K562 (cell line): ENCODE measurements around the gene OR9Q1. TPM values are rescaled to one million over a fixed set of nuclear protein-coding genes. Genes with fewer than 3 reads are reported as not detected.

Source experiments
- ATAC-seq: fragments of 200-7000 bp; cut with Tn5 transposase; 3 replicates; pipeline ENCODE4 v1.9.1; 2020; ENCODE audit warnings: moderate library complexity
- BruUV-seq: library from RNA; stranded (reverse); fragments of 400-500 nt; replicated peaks from 2 replicates; lab custom pipeline; 2021; lab: Mats Ljungman, UMichigan
- CTCF ChIA-PET: fragments of 300-600 bp; formaldehyde crosslinking; extraction: SDS; loops from one replicate; lab custom pipeline; 2021; ENCODE audit warnings: low intra/inter-chr PET ratio; lab: Yijun Ruan, JAX
- POLR2A ChIA-PET: fragments of 300-600, 350-650 bp; sonication (Branson Sonifier 250); formaldehyde crosslinking; extraction: SDS; loops from one replicate; lab custom pipeline; 2021; ENCODE audit warnings: antibody characterized with exemption, inconsistent platforms; lab: Yijun Ruan, JAX
- DNase-seq, 4 experiments: peaks; one replicate each; pipeline versions ENCODE4 v3.0.0 to v3.0.0-alpha.2; 2011 to 2018; ENCODE audit warnings: low spot score in 3 of 4, mixed read lengths in 3 of 4; ENCODE audit errors: extremely low read depth in 1 of 4
- FAIRE-seq: peaks from 2 replicates; lab custom pipeline; 2011; peaks lifted over from hg19 to GRCh38; lab: Jason Lieb, UNC
- H2AFZ ChIP-seq: 2 replicates; pipeline ENCODE4 v1.6.0; 2011; ENCODE audit warnings: low read depth, low read length, control low read depth, inconsistent platforms
- H3K27ac ChIP-seq: fragments of 200-600 bp; 3 replicates; pipeline ENCODE4 v1.8.0; 2011; ENCODE audit warnings: low read depth, mild to moderate bottlenecking, control low read depth, inconsistent platforms, low read length, moderate library complexity, mixed read lengths; ENCODE audit errors: extremely low read depth
- H3K27me3 ChIP-seq, 2 experiments: fragments of 300-600 bp in 1 of 2; 2 replicates in 1 of 2; 3 replicates in 1 of 2; pipeline versions ENCODE4 v1.6.0 to v1.8.0; 2011; ENCODE audit warnings: inconsistent platforms in 2 of 2, low read length in 2 of 2, mild to moderate bottlenecking in 1 of 2, mixed read lengths in 1 of 2, moderate library complexity in 1 of 2; ENCODE audit not compliant: control insufficient read depth in 2 of 2, insufficient read depth in 2 of 2
- H3K36me3 ChIP-seq: fragments of 300-600 bp; 3 replicates; pipeline ENCODE4 v1.8.0; 2011; ENCODE audit warnings: mild to moderate bottlenecking, low read length, inconsistent platforms; ENCODE audit not compliant: control insufficient read depth, insufficient read depth
- H3K4me1 ChIP-seq, 2 experiments: fragments of 200-600 bp in 1 of 2; replicated peaks in 1 of 2; 2 replicates in 1 of 2; 3 replicates in 1 of 2; pipeline versions ENCODE4 v1.5.1 to v1.8.0; 2011; ENCODE audit warnings: inconsistent platforms in 2 of 2, low read length in 2 of 2, mild to moderate bottlenecking in 1 of 2, mixed read lengths in 1 of 2, moderate library complexity in 1 of 2; ENCODE audit not compliant: control insufficient read depth in 2 of 2, insufficient read depth in 2 of 2
- H3K4me2 ChIP-seq: 2 replicates; pipeline ENCODE4 v1.6.1; 2011; ENCODE audit warnings: low read length, control low read depth, inconsistent platforms, mixed read lengths; ENCODE audit not compliant: insufficient read depth
- H3K4me3 ChIP-seq: fragments of 200-600 bp; sonication (generic), shearing (Covaris generic); 2 replicates; pipeline ENCODE4 v1.5.1; 2016; ENCODE audit warnings: control low read depth, inconsistent platforms
- H3K79me2 ChIP-seq: fragments of 200-600 bp; 3 replicates; pipeline ENCODE4 v1.8.0; 2011; ENCODE audit warnings: low read length, inconsistent platforms; ENCODE audit not compliant: control insufficient read depth, insufficient read depth
- H3K9ac ChIP-seq, 2 experiments: 2 replicates each; pipeline versions ENCODE4 v1.6.0 to v1.6.1; 2011; ENCODE audit warnings: low read depth in 2 of 2, low read length in 2 of 2, control low read depth in 1 of 2, inconsistent platforms in 1 of 2, mild to moderate bottlenecking in 1 of 2, mixed read lengths in 1 of 2; ENCODE audit not compliant: insufficient read depth in 1 of 2
- H3K9me1 ChIP-seq: one replicate; pipeline ENCODE4 v1.6.0; 2011; ENCODE audit warnings: inconsistent platforms, mild to moderate bottlenecking, low read length, moderate library complexity; ENCODE audit not compliant: control insufficient read depth, insufficient read depth
- H3K9me3 ChIP-seq: replicated peaks from 2 replicates; pipeline ENCODE4 v1.5.1; 2011; ENCODE audit warnings: low read depth, low read length, inconsistent platforms; ENCODE audit not compliant: control insufficient read depth, insufficient read depth
- H4K20me1 ChIP-seq: replicated peaks from 2 replicates; pipeline ENCODE4 v1.6.1; 2011; ENCODE audit warnings: low read length, inconsistent platforms, mixed read lengths; ENCODE audit not compliant: control insufficient read depth, insufficient read depth
- AFF1 ChIP-seq, 2 experiments: fragments of 450-650 bp; IDR thresholded peaks; 2 replicates each; pipeline ENCODE4 v1.6.1; 2018; ENCODE audit warnings: mild to moderate bottlenecking in 2 of 2, low read depth in 1 of 2; ENCODE audit not compliant: partially characterized antibody in 2 of 2
- ATF7 ChIP-seq: fragments of 450-650 bp; IDR thresholded peaks from 2 replicates; pipeline ENCODE4 v1.7.1; 2014; ENCODE audit warnings: mild to moderate bottlenecking, moderate library complexity
- CREB1 ChIP-seq, 2 experiments: sonication (generic) in 1 of 2; formaldehyde crosslinking in 1 of 2; IDR thresholded peaks; 2 replicates each; pipeline versions ENCODE4 v1.6.1 to v1.8.0; 2012 to 2022; ENCODE audit warnings: inconsistent platforms in 1 of 2, mild to moderate bottlenecking in 1 of 2, missing genetic modification reagents in 1 of 2, moderate library complexity in 1 of 2
- ZNF253 ChIP-seq: fragments of 250-450 bp; sonication (Bioruptor Pico); conservative IDR thresholded peaks from 2 replicates; pipeline ENCODE4 v1.6.1; 2021; ENCODE audit warnings: mild to moderate bottlenecking
- WGBS: fragments of 100-300 bp; shearing (Covaris generic); methylation state at CpG from one replicate; pipeline ENCODE4 v1.1.6; 2016; ENCODE audit warnings: low coverage, mixed read lengths; ENCODE audit not compliant: insufficient coverage; ENCODE audit errors: missing lambda C conversion rate; 5-methylcytosine and 5-hydroxymethylcytosine counted together
- in situ Hi-C: fragments of 300-500 bp; cut with MboI; formaldehyde crosslinking; loops from 4 replicates; pipeline ENCODE4 v1.15.0; 2018; ENCODE audit warnings: inconsistent platforms, mixed read lengths
- intact Hi-C: fragments of 100-400 bp; cut with micrococcal nuclease; formaldehyde crosslinking; loops from 2 replicates; pipeline ENCODE4 v1.14.2; 2022
- polyA plus RNA-seq, 8 experiments: library from polyadenylated mRNA; depleted of rRNA in 4 of 8; stranded (reverse) in 5 of 8; unstranded in 3 of 8; fragments of >200 nt; fragmentation: Nextera tagmentation in 2 of 8; fragmentation: Illumina TruSeq in 1 of 8; extraction: Ambion mirVana in 2 of 8; extraction: Trizol in 1 of 8; gene quantifications; 2 replicates each; pipeline versions ENCODE4 v1.2.1 to v1.2.3, GENCODE V29; 2011 to 2014; ENCODE audit warnings: inconsistent platforms in 1 of 8, missing spikeins in 1 of 8
- total RNA-seq, 7 experiments: library from RNA; depleted of rRNA in 6 of 7; stranded (reverse); fragments of >200 nt in 6 of 7; fragmentation: Illumina TruSeq in 2 of 7; extraction: Trizol in 2 of 7; gene quantifications; 2 replicates each; pipeline versions ENCODE4 v1.2.1 to v1.2.3, GENCODE V29; 2011 to 2021; ENCODE audit warnings: low replicate concordance in 1 of 7

Gene OR9Q1
- total and polyA plus RNA-seq, 9 of the 15 experiments (the other 6 are each of a cell fraction or from before 2014, with no cell fraction given) = not detected

- no peak for TF ChIP-seq ZNF253 (CRISPR knock-in tag)
Observed at GRCh38 chr11:58164990-58165389, 141.3 kb downstream of the OR9Q1 start (continued).

DNA sequence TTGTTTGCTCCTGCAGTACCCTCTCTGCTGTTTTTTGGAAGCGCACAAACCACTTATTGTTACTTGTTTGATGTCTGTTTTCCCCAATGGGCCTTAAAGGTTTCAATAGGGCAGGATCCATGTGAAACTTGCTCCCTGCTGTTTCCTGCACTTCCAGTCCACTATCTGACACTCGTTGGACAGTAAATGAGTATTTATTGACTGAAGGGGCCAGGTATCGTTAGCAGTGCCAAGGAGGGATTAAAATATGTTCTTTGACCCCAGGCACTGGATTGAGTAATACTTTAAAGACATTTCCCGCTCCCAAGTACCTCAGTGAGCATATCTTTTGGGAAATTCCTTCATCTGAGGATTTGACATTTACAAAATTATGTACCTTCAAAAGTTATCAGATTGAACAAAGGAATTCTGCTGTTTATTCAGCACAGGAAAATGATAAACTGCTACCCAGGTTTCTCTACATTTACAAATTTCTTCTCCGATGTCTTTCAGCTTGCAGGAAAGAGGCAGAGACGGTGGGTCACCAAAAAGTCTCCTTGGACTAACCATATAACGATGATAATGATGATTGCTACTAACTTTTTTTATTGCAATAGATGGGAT lies 141.9 kb downstream of the OR9Q1 start:
- DNase-seq (no peak), FAIRE-seq (no peak), ATAC-seq (no peak)
- ChIA-PET POLR2A (no interaction called here), CTCF (no interaction called here)
- H3K9ac ChIP-seq = no peak overlapping the region
- intact Hi-C loops = no loop called here
- H3K9me1 ChIP-seq = no peaks in the 10 kb centered on the region
- H4K20me1 ChIP-seq = no peaks in the 10 kb centered on the region
- H3K36me3 ChIP-seq = no peaks in the 10 kb centered on the region
- H3K27ac ChIP-seq = no peak overlapping the region
- no peak overlapping the region for H3K4me3 ChIP-seq
- H3K27me3 ChIP-seq = no peaks in the 10 kb centered on the region
- BruUV-seq = no TSS peak
- under 1% methylated on average over 7 of the region's 7 CpGs for WGBS
- in situ Hi-C loops = no loop called here
- no peak overlapping the region for H2AFZ ChIP-seq
- TF ChIP-seq ATF7 (no peak), CREB1 (IDR thresholded peaks at IDR 0.05) (no peak), CREB1 (CRISPR knock-in tag; IDR thresholded peaks at IDR 0.05) (no peak), AFF1 (IDR thresholded peaks at IDR 0.05; ENCODE audit: low read depth in 1 of 2, partially characterized antibody in 2 of 2) (no peak)
- TF ChIP-seq, all 486 proteins: peak for 0
- H3K4me1 ChIP-seq = no peaks in the 10 kb centered on the region
- no peak overlapping the region for H3K4me2 ChIP-seq
- H3K79me2 ChIP-seq = no peaks in the 10 kb centered on the region
- H3K9me3 ChIP-seq = no peaks in the 10 kb centered on the region
